SK-N-SH (cell line): Measurements from ENCODE around the gene RAB1A. TPM values are rescaled to one million over a fixed set of nuclear protein-coding genes. Genes with fewer than 3 reads are reported as not detected.

ENCODE experiments used
- CTCF ChIA-PET: fragments of 300-600, 350-600 bp; formaldehyde crosslinking; extraction: SDS; loops from one replicate; lab custom pipeline; 2021; lab: Yijun Ruan, JAX
- POLR2A ChIA-PET: fragments of 350-600 bp; sonication (Branson Sonifier 250); formaldehyde crosslinking; extraction: SDS; loops from one replicate; lab custom pipeline; 2020; ENCODE audit warnings: antibody characterized with exemption, inconsistent platforms; lab: Yijun Ruan, JAX
- DNase-seq: peaks from one replicate; pipeline ENCODE4 v3.0.0; 2012
- H2AFZ ChIP-seq: fragments of 200-600 bp; sonication (generic); 2 replicates; pipeline ENCODE4 v1.8.1; 2016; ENCODE audit warnings: antibody characterized with exemption, mild to moderate bottlenecking, low read depth
- H3F3A ChIP-seq: fragments of 200-600 bp; sonication (generic); replicated peaks from 2 replicates; pipeline ENCODE3; 2016; ENCODE audit warnings: antibody characterized with exemption, mild to moderate bottlenecking; ENCODE audit not compliant: insufficient read depth
- H3K27ac ChIP-seq, 2 experiments: fragments of 200-500 bp in 1 of 2; fragments of 200-600 bp in 1 of 2; sonication (Bioruptor generic) in 1 of 2; sonication (generic), shearing (Covaris generic) in 1 of 2; 2 replicates each; pipeline versions ENCODE4 v1.5.1 to v1.6.1; 2014 to 2016; ENCODE audit warnings: low read depth in 2 of 2, inconsistent platforms in 1 of 2, low read length in 1 of 2, mild to moderate bottlenecking in 1 of 2, mixed read lengths in 1 of 2
- H3K27me3 ChIP-seq: fragments of 200-600 bp; sonication (generic), shearing (Covaris generic); 2 replicates; pipeline ENCODE4 v1.6.1; 2016; ENCODE audit warnings: mixed run types; ENCODE audit not compliant: insufficient read depth
- H3K36me3 ChIP-seq, 2 experiments: fragments of 200-500 bp in 1 of 2; fragments of 200-600 bp in 1 of 2; sonication (Bioruptor generic) in 1 of 2; sonication (generic) in 1 of 2; replicated peaks in 1 of 2; 2 replicates each; pipeline versions ENCODE3 to v1.5.1; 2014 to 2016; ENCODE audit warnings: low read length in 1 of 2, mild to moderate bottlenecking in 1 of 2; ENCODE audit not compliant: insufficient read depth in 2 of 2, control insufficient read depth in 1 of 2
- H3K4me1 ChIP-seq, 2 experiments: fragments of 200-500 bp in 1 of 2; fragments of 200-600 bp in 1 of 2; sonication (Bioruptor generic) in 1 of 2; sonication (generic), shearing (Covaris generic) in 1 of 2; 2 replicates each; pipeline versions ENCODE4 v1.5.1 to v1.6.1; 2014 to 2016; ENCODE audit warnings: low read depth in 1 of 2, low read length in 1 of 2, mixed run types in 1 of 2; ENCODE audit not compliant: insufficient read depth in 2 of 2, control insufficient read depth in 1 of 2
- H3K4me2 ChIP-seq: fragments of 200-600 bp; sonication (generic), shearing (Covaris generic); 2 replicates; pipeline ENCODE4 v1.6.1; 2017; ENCODE audit warnings: mixed run types
- H3K4me3 ChIP-seq, 2 experiments: fragments of 200-500 bp in 1 of 2; fragments of 200-600 bp in 1 of 2; sonication (Bioruptor generic) in 1 of 2; sonication (generic), shearing (Covaris generic) in 1 of 2; 2 replicates each; pipeline versions ENCODE4 v1.5.1 to v1.8.1; 2014 to 2016; ENCODE audit warnings: low read depth in 2 of 2, inconsistent platforms in 1 of 2, low read length in 1 of 2, mild to moderate bottlenecking in 1 of 2, mixed read lengths in 1 of 2, moderate library complexity in 1 of 2
- H3K79me2 ChIP-seq: fragments of 200-600 bp; sonication (generic); 2 replicates; pipeline ENCODE4 v1.8.1; 2017; ENCODE audit warnings: mild to moderate bottlenecking; ENCODE audit not compliant: insufficient read depth
- H3K9ac ChIP-seq: fragments of 200-600 bp; sonication (generic); 2 replicates; pipeline ENCODE4 v1.6.1; 2017; ENCODE audit warnings: mixed run types
- H3K9me2 ChIP-seq: fragments of 200-600 bp; sonication (generic); 2 replicates; pipeline ENCODE4 v1.6.1; 2017; ENCODE audit warnings: mixed run types
- H3K9me3 ChIP-seq: fragments of 200-600 bp; sonication (generic); 2 replicates; pipeline ENCODE4 v1.6.1; 2017; ENCODE audit warnings: mixed run types, mild to moderate bottlenecking, moderate library complexity
- H4K20me1 ChIP-seq: fragments of 200-600 bp; sonication (generic); 2 replicates; pipeline ENCODE4 v1.6.1; 2017; ENCODE audit warnings: mild to moderate bottlenecking, mixed run types; ENCODE audit not compliant: insufficient read depth
- EP300 ChIP-seq, 2 experiments: IDR thresholded peaks; 2 replicates each; pipeline versions ENCODE4 v1.4.0 to v1.6.1; 2012; ENCODE audit warnings: borderline replicate concordance in 1 of 2, low read depth in 1 of 2, low read length in 1 of 2
- FOSL2 ChIP-seq: IDR thresholded peaks from 2 replicates; pipeline ENCODE4 v1.4.0; 2012; ENCODE audit warnings: low read depth, mild to moderate bottlenecking, moderate library complexity, borderline replicate concordance
- FOXJ3 ChIP-seq: sonication (generic); formaldehyde crosslinking; IDR thresholded peaks from 2 replicates; pipeline ENCODE4 v1.5.1; 2020; ENCODE audit warnings: mild to moderate bottlenecking, missing genetic modification reagents
- FOXM1 ChIP-seq: IDR thresholded peaks from 2 replicates; pipeline ENCODE4 v1.4.0; 2012; ENCODE audit warnings: low read depth, mild to moderate bottlenecking
- GATA2 ChIP-seq: sonication (generic); formaldehyde crosslinking; IDR thresholded peaks from 2 replicates; pipeline ENCODE4 v1.5.0; 2020; ENCODE audit warnings: mild to moderate bottlenecking, missing genetic modification reagents
- JUND ChIP-seq: IDR thresholded peaks from 2 replicates; pipeline ENCODE4 v1.4.0; 2012
- NFIC ChIP-seq: IDR thresholded peaks from 2 replicates; pipeline ENCODE4 v1.4.0; 2012; ENCODE audit warnings: borderline replicate concordance
- NRF1 ChIP-seq: IDR thresholded peaks from 2 replicates; pipeline ENCODE4 v1.6.1; 2012; ENCODE audit warnings: low read depth, mild to moderate bottlenecking, low read length
- RFX5 ChIP-seq: IDR thresholded peaks from 2 replicates; pipeline ENCODE4 v1.6.1; 2012; ENCODE audit warnings: mild to moderate bottlenecking, improper control_type of control experiment, low read length
- SIN3A ChIP-seq: IDR thresholded peaks from 2 replicates; pipeline ENCODE4 v1.6.1; 2012; ENCODE audit warnings: low read depth, mild to moderate bottlenecking, low read length, moderate library complexity, borderline replicate concordance
- TEAD4 ChIP-seq: IDR thresholded peaks from 2 replicates; pipeline ENCODE4 v1.4.0; 2012; ENCODE audit warnings: mild to moderate bottlenecking, borderline replicate concordance; ENCODE audit not compliant: insufficient read depth
- YY1 ChIP-seq: IDR thresholded peaks from 2 replicates; pipeline ENCODE4 v1.4.0; 2012; ENCODE audit warnings: low read depth, mild to moderate bottlenecking
- WGBS: methylation state at CpG from one replicate; pipeline ENCODE4 v1.1.6; 2017; ENCODE audit warnings: low lambda C conversion rate; 5-methylcytosine and 5-hydroxymethylcytosine counted together
- polyA plus RNA-seq, 3 experiments: library from polyadenylated mRNA; depleted of rRNA; stranded (reverse); fragments of >200 nt; gene quantifications; 2 replicates each; pipeline ENCODE4 v1.2.3, GENCODE V29; 2012
- TF ChIP-seq, protein P1 (sequence below): fragments of 200-600 bp; sonication (generic); IDR thresholded peaks from 2 replicates; pipeline ENCODE4 v1.6.1; 2017; ENCODE audit warnings: antibody characterized with exemption, mild to moderate bottlenecking, moderate library complexity
- TF ChIP-seq, protein P2 (sequence below): IDR thresholded peaks from 2 replicates; pipeline ENCODE4 v1.4.0; 2012; ENCODE audit warnings: low read depth
- TF ChIP-seq, protein P3 (sequence below): IDR thresholded peaks from 2 replicates; pipeline ENCODE4 v1.4.0; 2012; ENCODE audit warnings: low read depth, borderline replicate concordance
- TF ChIP-seq, protein P4 (sequence below): fragments of 150-350 bp; IDR thresholded peaks from 2 replicates; pipeline ENCODE4 v1.6.1; 2016; ENCODE audit warnings: mild to moderate bottlenecking, low read depth, low read length
- TF ChIP-seq, protein P5 (sequence below): IDR thresholded peaks from 2 replicates; pipeline ENCODE4 v1.4.0; 2012; ENCODE audit warnings: low read depth, borderline replicate concordance
- TF ChIP-seq, protein P6 (sequence below): fragments of 150-350 bp; IDR thresholded peaks from 2 replicates; pipeline ENCODE4 v1.6.1; 2017; ENCODE audit warnings: antibody characterized with exemption, low read length, low read depth, borderline replicate concordance

The RAB1A gene
- polyA plus RNA-seq, 1 of the 3 experiments (the other 2 are of a cell fraction): 113 TPM

DNA sequence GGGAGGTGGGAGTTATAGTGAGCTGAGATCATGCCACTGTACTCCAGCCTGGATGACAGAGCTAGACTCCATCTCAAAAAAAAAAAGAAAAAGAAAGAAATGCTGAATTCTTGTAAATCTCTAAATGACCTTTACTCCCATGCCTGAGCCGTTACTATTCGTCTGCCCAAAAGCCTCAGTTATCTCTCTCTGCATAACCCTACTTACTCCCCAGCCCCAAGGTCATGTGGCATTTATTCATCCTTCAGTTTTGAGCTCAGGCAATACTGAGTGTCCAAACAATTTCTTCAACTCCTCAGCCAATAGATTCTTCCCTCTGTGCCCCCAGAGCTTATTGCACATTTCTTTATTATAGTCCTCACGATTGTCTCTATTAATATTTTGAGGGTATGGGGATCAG is 28.8 kb downstream of the RAB1A start:
- Histone ChIP-seq H3K27ac (no peak overlapping the region), H3K9me2 (no peaks in the 10 kb centered on the region), H3K36me3 (peaks cover 25 to 79% of the 10 kb centered on the region in 2 experiments), H3K27me3 (no peaks in the 10 kb centered on the region), H3K4me3 (no peak overlapping the region), H3K4me1 (no peaks in the 10 kb centered on the region; a peak in 1 of 4 replicates), H3F3A (peaks cover 18% of the 10 kb centered on the region), H3K9ac (no peak overlapping the region), H4K20me1 (peaks cover 97% of the 10 kb centered on the region), H3K4me2 (no peak overlapping the region), H2AFZ (no peak overlapping the region), H3K79me2 (peaks cover 99% of the 10 kb centered on the region), H3K9me3 (no peaks in the 10 kb centered on the region)
- DNase-seq: no peak
- ChIA-PET CTCF (interaction anchor here (1.3 kb wide), 1 partner anchor 8 kb away, joined by 4 read pairs; no protein-coding TSS in a partner anchor), POLR2A (interaction anchor here (0.7 kb wide), 1 partner anchor 9 kb away, joined by 4 read pairs; no protein-coding TSS in a partner anchor)
- TF ChIP-seq, protein P1, sequence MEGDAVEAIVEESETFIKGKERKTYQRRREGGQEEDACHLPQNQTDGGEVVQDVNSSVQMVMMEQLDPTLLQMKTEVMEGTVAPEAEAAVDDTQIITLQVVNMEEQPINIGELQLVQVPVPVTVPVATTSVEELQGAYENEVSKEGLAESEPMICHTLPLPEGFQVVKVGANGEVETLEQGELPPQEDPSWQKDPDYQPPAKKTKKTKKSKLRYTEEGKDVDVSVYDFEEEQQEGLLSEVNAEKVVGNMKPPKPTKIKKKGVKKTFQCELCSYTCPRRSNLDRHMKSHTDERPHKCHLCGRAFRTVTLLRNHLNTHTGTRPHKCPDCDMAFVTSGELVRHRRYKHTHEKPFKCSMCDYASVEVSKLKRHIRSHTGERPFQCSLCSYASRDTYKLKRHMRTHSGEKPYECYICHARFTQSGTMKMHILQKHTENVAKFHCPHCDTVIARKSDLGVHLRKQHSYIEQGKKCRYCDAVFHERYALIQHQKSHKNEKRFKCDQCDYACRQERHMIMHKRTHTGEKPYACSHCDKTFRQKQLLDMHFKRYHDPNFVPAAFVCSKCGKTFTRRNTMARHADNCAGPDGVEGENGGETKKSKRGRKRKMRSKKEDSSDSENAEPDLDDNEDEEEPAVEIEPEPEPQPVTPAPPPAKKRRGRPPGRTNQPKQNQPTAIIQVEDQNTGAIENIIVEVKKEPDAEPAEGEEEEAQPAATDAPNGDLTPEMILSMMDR: no peak
- TF ChIP-seq EP300 (IDR thresholded peaks at IDR 0.05; ENCODE audit: borderline replicate concordance in 1 of 2, low read depth in 1 of 2, low read length in 1 of 2) (no peak), FOSL2 (no peak), JUND (no peak), NFIC (no peak), FOXJ3 (CRISPR knock-in tag) (no peak), FOXM1 (no peak), RFX5 (no peak), NRF1 (no peak), TEAD4 (no peak), YY1 (no peak)
- TF ChIP-seq, protein P2, sequence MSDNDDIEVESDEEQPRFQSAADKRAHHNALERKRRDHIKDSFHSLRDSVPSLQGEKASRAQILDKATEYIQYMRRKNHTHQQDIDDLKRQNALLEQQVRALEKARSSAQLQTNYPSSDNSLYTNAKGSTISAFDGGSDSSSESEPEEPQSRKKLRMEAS: no peak
- TF ChIP-seq, protein P3, sequence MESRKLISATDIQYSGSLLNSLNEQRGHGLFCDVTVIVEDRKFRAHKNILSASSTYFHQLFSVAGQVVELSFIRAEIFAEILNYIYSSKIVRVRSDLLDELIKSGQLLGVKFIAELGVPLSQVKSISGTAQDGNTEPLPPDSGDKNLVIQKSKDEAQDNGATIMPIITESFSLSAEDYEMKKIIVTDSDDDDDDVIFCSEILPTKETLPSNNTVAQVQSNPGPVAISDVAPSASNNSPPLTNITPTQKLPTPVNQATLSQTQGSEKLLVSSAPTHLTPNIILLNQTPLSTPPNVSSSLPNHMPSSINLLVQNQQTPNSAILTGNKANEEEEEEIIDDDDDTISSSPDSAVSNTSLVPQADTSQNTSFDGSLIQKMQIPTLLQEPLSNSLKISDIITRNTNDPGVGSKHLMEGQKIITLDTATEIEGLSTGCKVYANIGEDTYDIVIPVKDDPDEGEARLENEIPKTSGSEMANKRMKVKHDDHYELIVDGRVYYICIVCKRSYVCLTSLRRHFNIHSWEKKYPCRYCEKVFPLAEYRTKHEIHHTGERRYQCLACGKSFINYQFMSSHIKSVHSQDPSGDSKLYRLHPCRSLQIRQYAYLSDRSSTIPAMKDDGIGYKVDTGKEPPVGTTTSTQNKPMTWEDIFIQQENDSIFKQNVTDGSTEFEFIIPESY: no peak
- WGBS: 96% methylated on average over 3 of the region's 3 CpGs

DNA sequence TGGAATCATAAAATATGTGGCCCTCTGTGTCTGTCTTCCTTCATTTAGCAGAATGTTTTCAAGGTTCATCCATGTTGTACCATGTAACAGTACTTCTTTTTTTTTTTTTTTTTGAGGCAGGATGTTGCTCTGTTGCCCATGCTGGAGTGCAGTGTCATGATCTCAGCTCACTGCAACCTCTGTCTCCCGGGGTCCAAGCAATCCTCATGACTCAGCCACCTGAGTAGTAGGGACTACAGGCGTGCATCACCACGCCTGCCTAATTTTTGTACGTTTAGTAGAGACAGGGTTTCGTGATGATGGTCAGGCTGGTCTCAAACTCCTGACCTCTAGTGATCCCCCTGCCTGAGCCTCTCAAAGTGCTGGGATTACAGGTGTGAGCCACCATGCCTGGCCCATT is 31.2 kb downstream of the RAB1A start:
- Histone ChIP-seq H3K9me2 (no peaks in the 10 kb centered on the region), H3K4me3 (no peak overlapping the region), H3K27ac (no peak overlapping the region), H3K9ac (no peak overlapping the region), H3K27me3 (no peaks in the 10 kb centered on the region), H3F3A (peaks cover 19% of the 10 kb centered on the region), H3K4me1 (no peaks in the 10 kb centered on the region; a peak in 1 of 4 replicates), H3K9me3 (no peaks in the 10 kb centered on the region), H3K4me2 (no peak overlapping the region), H3K36me3 (peaks cover 25 to 77% of the 10 kb centered on the region in 2 experiments), H4K20me1 (peaks cover 97% of the 10 kb centered on the region), H2AFZ (no peak overlapping the region), H3K79me2 (peaks cover 99% of the 10 kb centered on the region)
- POLR2A ChIA-PET: no interaction called here
- CTCF ChIA-PET: no interaction called here
- WGBS: 90% methylated on average over 5 of the region's 5 CpGs
- no peak for DNase-seq
- TF ChIP-seq, protein P4, sequence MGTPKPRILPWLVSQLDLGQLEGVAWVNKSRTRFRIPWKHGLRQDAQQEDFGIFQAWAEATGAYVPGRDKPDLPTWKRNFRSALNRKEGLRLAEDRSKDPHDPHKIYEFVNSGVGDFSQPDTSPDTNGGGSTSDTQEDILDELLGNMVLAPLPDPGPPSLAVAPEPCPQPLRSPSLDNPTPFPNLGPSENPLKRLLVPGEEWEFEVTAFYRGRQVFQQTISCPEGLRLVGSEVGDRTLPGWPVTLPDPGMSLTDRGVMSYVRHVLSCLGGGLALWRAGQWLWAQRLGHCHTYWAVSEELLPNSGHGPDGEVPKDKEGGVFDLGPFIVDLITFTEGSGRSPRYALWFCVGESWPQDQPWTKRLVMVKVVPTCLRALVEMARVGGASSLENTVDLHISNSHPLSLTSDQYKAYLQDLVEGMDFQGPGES: no peak
- TF ChIP-seq GATA2 (CRISPR knock-in tag) (no peak), TEAD4 (no peak), SIN3A (no peak), FOSL2 (no peak)
- TF ChIP-seq, protein P5, sequence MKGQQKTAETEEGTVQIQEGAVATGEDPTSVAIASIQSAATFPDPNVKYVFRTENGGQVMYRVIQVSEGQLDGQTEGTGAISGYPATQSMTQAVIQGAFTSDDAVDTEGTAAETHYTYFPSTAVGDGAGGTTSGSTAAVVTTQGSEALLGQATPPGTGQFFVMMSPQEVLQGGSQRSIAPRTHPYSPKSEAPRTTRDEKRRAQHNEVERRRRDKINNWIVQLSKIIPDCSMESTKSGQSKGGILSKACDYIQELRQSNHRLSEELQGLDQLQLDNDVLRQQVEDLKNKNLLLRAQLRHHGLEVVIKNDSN: no peak
- TF ChIP-seq, protein P6, sequence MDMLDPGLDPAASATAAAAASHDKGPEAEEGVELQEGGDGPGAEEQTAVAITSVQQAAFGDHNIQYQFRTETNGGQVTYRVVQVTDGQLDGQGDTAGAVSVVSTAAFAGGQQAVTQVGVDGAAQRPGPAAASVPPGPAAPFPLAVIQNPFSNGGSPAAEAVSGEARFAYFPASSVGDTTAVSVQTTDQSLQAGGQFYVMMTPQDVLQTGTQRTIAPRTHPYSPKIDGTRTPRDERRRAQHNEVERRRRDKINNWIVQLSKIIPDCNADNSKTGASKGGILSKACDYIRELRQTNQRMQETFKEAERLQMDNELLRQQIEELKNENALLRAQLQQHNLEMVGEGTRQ: no peak
- TF ChIP-seq, protein P1: no peak
